Central memory CD8-positive, alpha-beta T cell (primary cell): ENCODE measurements around the gene NMNAT2.
"Not testable (repeated sequence)": the region's sequence is repeated elsewhere in the genome, so short reads cannot be mapped to it uniquely, and the experiment has no call there.

Source experiments
- ATAC-seq: fragments of 150-1000 bp; cut with Tn5 transposase; replicated peaks from 2 replicates; pipeline ENCODE4 v1.10.0; 2022; ENCODE audit warnings: mild to moderate bottlenecking, moderate FRiP score, moderate number of reproducible peaks; ENCODE audit not compliant: poor library complexity, severe bottlenecking; ENCODE audit errors: extremely low read depth
- DNase-seq, 2 donors: peaks; one replicate each; pipeline ENCODE4 v3.0.0; 2021; ENCODE audit warnings: low spot score in 2 of 2
- H3K27ac Mint-ChIP-seq: one replicate; pipeline ENCODE4 v1.8.0; 2022; ENCODE audit warnings: low read depth, mild to moderate bottlenecking, moderate library complexity, mixed read lengths
- H3K27me3 Mint-ChIP-seq: one replicate; pipeline ENCODE4 v1.8.0; 2022; ENCODE audit warnings: mixed read lengths
- H3K36me3 Mint-ChIP-seq: one replicate; pipeline ENCODE4 v1.8.0; 2022; ENCODE audit warnings: mild to moderate bottlenecking, moderate library complexity, mixed read lengths; ENCODE audit not compliant: insufficient read depth
- H3K4me1 Mint-ChIP-seq: one replicate; pipeline ENCODE4 v1.8.0; 2022; ENCODE audit warnings: mixed read lengths
- H3K4me3 Mint-ChIP-seq: one replicate; pipeline ENCODE4 v1.8.0; 2022; ENCODE audit warnings: mild to moderate bottlenecking, moderate library complexity, mixed read lengths
- H3K9me3 Mint-ChIP-seq: one replicate; pipeline ENCODE4 v1.8.0; 2022; ENCODE audit warnings: mixed read lengths

NMNAT2 gene

DNA sequence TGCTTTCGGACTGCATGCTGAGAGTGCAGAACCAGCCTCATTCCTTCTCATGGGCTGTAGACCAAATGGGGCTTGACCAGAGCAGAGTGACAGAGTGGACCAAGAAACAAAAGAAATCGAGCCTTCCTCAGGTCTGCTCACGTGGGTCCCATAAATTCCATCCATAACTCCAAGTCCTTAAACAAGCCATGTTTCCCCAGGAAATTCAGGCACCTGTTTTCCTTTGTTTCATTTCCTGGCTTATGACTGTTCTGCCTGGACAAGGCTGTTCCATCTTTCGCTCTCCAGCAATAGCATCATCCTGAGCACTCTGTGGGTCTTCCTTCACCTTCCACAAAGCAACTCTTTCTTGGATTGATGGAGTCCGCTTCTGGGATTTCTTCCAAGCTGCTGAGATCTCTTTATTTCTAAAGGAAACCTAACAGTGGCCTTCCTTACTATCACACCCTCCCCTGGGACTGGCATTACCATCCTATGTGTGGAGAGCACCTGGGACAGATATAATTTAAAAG is 168.2 kb downstream of the NMNAT2 start:
- Mint-ChIP-seq H3K4me3 (no peak overlapping the region), H3K4me1 (no peaks in the 10 kb centered on the region), H3K27me3 (peaks cover 50% of the 10 kb centered on the region), H3K27ac (no peak overlapping the region), H3K36me3 (no peaks in the 10 kb centered on the region), H3K9me3 (no peaks in the 10 kb centered on the region)
- ATAC-seq = no peak
- no peak for DNase-seq

DNA sequence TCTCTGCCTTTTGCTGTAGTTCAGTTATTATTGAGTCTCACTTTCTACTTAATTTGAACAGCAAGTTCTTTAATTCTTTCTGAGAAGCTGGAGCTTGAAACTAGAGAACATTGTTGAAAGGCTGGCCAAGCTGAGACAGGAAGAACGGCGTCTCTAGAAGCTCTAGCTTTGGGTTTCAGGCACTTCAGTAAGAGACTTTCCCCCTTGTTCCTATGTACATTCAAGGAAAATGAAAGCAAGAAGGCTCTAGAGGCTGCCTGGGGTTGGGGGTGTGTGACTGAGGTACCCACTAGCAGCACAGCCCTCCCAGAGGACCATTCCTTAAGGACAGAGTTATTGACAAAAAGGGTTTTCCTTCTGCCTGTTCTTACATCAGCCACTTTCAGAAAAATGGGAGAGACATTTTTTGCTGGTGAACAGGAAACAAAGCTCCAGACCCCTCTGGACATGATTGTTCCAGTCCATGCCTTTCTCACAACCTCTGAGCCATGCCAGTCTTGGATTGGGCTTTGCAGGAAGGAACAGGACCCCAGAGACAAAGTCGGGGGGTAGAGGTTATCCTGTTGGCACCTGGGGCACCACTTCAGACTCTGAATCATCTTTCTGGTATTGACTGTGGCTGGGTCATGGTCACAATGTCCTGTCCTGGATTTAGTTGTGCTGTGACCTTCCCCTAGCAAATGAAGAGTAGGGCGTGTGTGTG is 169.0 kb downstream of the NMNAT2 start:
- DNase-seq (no peak), ATAC-seq (no peak)
- Mint-ChIP-seq H3K36me3 (no peaks in the 10 kb centered on the region), H3K4me1 (no peaks in the 10 kb centered on the region), H3K27me3 (peaks cover 50% of the 10 kb centered on the region), H3K4me3 (no peak overlapping the region), H3K27ac (no peak overlapping the region), H3K9me3 (no peaks in the 10 kb centered on the region)

DNA sequence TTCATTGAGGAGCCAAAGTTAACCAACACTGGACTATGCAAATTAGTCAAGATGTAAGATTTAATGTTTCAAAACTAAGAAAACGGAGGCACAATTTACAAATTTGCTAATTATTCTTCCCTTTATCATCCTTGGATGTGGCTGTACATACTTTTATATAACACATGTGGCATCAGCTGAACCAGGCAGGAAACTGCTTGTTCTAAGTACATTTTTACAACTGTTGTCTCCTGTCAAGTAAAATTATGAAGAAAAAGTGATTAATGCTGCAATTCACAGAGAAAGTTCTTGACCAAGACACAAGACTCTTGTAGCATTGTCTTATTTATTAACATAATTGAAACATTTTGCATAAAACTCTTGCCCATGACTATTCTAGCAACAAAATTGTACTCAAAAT is 170.2 kb downstream of the NMNAT2 start:
- Mint-ChIP-seq H3K4me3 (no peak overlapping the region), H3K9me3 (no peaks in the 10 kb centered on the region), H3K4me1 (no peaks in the 10 kb centered on the region), H3K36me3 (no peaks in the 10 kb centered on the region), H3K27me3 (peaks cover 60% of the 10 kb centered on the region), H3K27ac (no peak overlapping the region)
- ATAC-seq = no peak
- no peak for DNase-seq

DNA sequence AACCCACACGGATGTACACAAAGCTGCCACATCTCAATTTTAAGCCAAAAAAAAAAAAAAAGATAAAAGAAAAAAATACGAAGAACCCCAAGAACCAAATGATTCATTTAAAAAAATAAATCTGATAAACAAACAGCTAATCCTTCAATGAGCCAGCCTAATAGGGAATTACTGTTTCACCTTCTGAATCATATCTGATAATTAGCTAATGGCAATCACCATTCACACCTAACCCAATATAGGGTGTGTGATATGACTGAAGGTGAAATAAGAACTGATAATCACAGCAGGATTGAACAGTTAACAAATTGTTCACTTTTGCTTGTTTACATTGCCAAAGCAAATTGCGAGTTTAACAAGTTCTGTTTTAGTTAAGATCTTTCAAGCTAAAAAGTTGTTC is 170.7 kb downstream of the NMNAT2 start:
- Mint-ChIP-seq H3K27me3 (peaks cover 65% of the 10 kb centered on the region), H3K9me3 (no peaks in the 10 kb centered on the region), H3K27ac (no peak overlapping the region), H3K4me1 (no peaks in the 10 kb centered on the region), H3K36me3 (no peaks in the 10 kb centered on the region), H3K4me3 (no peak overlapping the region)
- DNase-seq = no peak
- no peak for ATAC-seq

DNA sequence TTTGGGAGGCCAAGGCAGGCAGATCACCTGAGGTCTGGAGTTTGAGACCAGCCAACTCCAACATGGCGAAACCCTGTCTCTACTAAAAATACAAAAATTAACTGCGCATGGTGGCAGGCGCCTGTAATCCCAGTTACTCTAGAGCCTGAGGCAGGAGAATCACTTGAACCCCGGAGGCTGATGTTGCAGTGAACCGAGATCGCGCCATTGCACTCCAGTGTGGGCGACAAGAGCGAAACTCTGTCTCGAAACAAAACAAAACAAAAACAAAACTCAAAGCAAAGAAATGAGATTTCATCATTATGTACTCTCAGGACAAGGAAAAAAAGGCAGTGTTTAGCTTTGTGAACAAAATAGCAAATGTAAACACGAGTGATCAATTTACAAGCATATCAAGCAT is 171.1 kb downstream of the NMNAT2 start:
- no peak for ATAC-seq
- H3K4me3 Mint-ChIP-seq = no peak overlapping the region
- no peak overlapping the region for H3K27ac Mint-ChIP-seq
- H3K27me3 Mint-ChIP-seq = peaks cover 68% of the 10 kb centered on the region
- no peak for DNase-seq
- H3K4me1 Mint-ChIP-seq = no peaks in the 10 kb centered on the region
- no peaks in the 10 kb centered on the region for H3K9me3 Mint-ChIP-seq
- H3K36me3 Mint-ChIP-seq = no peaks in the 10 kb centered on the region

DNA sequence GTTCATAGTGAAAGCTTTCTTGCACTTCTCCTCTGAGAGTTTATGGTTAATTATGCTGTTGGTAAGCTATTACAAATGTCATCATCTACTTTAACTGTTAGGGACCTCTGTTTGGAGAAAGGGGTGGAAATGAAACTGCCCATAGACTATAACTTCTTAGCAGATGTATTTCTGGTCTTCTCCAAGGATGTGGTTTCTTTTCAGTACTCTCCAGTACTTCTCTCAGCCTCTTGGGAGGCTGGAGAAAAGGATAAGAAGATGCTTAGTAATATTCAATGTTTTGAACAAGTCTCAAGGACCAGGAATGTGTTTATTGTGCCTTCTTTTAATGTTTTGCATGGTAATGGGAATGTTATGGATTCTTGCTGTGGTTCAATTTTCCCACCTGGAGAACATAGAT is 171.7 kb downstream of the NMNAT2 start:
- Mint-ChIP-seq H3K4me3 (no peak overlapping the region), H3K36me3 (no peaks in the 10 kb centered on the region), H3K4me1 (no peaks in the 10 kb centered on the region), H3K27me3 (peaks cover 68% of the 10 kb centered on the region), H3K9me3 (no peaks in the 10 kb centered on the region), H3K27ac (no peak overlapping the region)
- ATAC-seq = no peak
- DNase-seq = no peak

DNA sequence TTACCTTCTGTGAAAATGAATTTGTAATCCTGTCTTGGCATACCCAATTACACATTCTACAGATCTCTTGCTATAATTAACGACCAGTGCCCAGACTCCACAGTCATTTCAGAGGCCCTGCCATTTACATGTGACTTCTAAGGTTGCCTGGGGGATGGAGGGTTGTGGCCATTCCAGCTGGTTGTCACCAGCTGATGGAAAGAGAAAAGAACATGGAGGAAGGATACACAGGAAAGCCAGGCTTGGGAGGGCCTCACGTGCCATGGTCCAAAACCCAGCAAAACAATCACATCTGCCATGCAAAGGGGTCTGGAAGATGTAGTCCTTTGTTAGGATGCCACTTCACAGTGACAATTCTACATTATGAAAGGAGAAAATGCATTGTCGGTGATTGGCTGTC is 172.8 kb downstream of the NMNAT2 start:
- no peak for ATAC-seq
- Mint-ChIP-seq H3K27me3 (peaks cover 68% of the 10 kb centered on the region), H3K9me3 (no peaks in the 10 kb centered on the region), H3K36me3 (peaks cover 2% of the 10 kb centered on the region), H3K4me1 (no peaks in the 10 kb centered on the region), H3K4me3 (no peak overlapping the region), H3K27ac (no peak overlapping the region)
- DNase-seq = no peak

DNA sequence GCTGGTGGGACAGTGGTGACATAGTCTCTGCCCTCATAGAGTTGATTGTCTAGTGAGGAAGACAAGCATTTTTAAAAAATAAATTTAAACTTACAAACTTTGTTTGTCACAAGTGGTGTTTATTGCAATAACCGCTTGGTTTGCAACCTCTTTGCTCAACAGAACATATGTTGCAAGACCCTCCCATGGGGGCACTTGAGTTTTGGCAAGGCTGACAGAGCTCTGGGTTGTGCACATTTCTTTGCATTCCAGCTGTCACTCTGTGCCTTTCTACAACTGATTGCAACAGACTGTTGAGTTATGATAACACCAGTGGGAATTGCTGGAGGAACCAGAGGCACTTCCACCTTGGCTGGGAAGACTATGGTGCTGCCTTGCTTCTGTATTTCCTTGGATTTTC is 173.7 kb downstream of the NMNAT2 start:
- H3K4me3 Mint-ChIP-seq = no peak overlapping the region
- no peak overlapping the region for H3K27ac Mint-ChIP-seq
- no peak for DNase-seq
- no peaks in the 10 kb centered on the region for H3K9me3 Mint-ChIP-seq
- H3K4me1 Mint-ChIP-seq = no peaks in the 10 kb centered on the region
- ATAC-seq = no peak
- H3K27me3 Mint-ChIP-seq = peaks cover 68% of the 10 kb centered on the region
- peaks cover 2% of the 10 kb centered on the region for H3K36me3 Mint-ChIP-seq

DNA sequence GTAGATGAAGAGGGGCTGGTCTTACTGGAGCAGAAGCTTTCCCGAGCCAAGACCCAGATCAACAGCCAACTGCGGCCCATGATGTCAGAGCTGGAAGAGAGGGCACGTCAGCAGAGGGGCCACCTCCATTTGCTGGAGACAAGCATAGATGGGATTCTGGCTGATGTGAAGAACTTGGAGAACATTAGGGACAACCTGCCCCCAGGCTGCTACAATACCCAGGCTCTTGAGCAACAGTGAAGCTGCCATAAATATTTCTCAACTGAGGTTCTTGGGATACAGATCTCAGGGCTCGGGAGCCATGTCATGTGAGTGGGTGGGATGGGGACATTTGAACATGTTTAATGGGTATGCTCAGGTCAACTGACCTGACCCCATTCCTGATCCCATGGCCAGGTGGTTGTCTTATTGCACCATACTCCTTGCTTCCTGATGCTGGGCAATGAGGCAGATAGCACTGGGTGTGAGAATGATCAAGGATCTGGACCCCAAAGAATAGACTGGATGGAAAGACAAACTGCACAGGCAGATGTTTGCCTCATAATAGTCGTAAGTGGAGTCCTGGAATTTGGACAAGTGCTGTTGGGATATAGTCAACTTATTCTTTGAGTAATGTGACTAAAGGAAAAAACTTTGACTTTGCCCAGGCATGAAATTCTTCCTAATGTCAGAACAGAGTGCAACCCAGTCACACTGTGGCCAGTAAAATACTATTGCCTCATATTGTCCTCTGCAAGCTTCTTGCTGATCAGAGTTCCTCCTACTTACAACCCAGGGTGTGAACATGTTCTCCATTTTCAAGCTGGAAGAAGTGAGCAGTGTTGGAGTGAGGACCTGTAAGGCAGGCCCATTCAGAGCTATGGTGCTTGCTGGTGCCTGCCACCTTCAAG is 174.8 kb downstream of the NMNAT2 start:
- no peak for ATAC-seq
- no peaks in the 10 kb centered on the region for H3K4me1 Mint-ChIP-seq
- no peaks in the 10 kb centered on the region for H3K9me3 Mint-ChIP-seq
- peaks cover 67% of the 10 kb centered on the region for H3K27me3 Mint-ChIP-seq
- H3K4me3 Mint-ChIP-seq = no peak overlapping the region
- DNase-seq = no peak
- no peak overlapping the region for H3K27ac Mint-ChIP-seq
- H3K36me3 Mint-ChIP-seq = peaks cover 2% of the 10 kb centered on the region

DNA sequence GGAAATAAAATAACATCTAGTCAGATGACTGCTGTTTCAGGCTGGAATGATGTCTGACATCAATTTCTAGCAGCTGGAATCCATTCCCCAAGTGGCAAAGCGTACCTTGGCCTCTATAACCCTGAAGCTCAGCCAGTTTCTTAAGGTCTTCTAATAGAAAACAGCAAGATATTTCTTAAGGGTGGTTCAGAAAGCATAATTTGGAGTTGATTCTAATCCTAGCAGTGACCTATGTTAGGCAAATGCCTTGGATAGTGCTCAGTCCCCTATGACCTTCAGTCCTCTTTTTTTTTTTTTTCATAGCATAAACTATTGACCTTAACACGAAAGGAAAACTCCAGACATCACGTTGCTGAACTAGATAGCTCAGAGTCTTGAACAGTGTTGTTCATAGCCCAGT is 175.6 kb downstream of the NMNAT2 start:
- no peak for DNase-seq
- Mint-ChIP-seq H3K36me3 (peaks cover 2% of the 10 kb centered on the region), H3K27ac (no peak overlapping the region), H3K27me3 (peaks cover 67% of the 10 kb centered on the region), H3K4me3 (no peak overlapping the region), H3K4me1 (no peaks in the 10 kb centered on the region), H3K9me3 (no peaks in the 10 kb centered on the region)
- ATAC-seq = no peak

DNA sequence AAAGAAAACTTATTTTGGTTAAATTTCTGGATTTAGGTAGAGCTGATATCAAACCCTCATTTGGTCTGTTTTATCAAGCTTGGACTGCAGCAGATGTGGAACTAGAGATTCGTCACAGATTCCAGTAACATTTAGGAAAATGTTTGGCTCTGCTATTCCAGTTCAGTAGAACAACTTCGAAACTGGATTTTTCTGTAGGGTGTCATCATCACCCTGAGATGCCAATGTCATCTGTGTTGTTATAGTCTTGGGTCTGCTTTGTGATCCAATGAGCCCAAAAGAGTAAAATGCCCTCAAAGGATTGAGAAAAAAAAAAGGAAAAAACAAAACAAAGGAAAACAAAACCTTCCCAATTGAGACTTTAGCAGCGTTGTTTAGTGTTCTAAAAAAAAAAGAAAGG is 176.7 kb downstream of the NMNAT2 start:
- ATAC-seq = no peak
- Mint-ChIP-seq H3K27me3 (peaks cover 65% of the 10 kb centered on the region), H3K4me3 (no peak overlapping the region), H3K4me1 (no peaks in the 10 kb centered on the region), H3K9me3 (no peaks in the 10 kb centered on the region), H3K36me3 (peaks cover 2% of the 10 kb centered on the region), H3K27ac (no peak overlapping the region)
- DNase-seq = no peak

DNA sequence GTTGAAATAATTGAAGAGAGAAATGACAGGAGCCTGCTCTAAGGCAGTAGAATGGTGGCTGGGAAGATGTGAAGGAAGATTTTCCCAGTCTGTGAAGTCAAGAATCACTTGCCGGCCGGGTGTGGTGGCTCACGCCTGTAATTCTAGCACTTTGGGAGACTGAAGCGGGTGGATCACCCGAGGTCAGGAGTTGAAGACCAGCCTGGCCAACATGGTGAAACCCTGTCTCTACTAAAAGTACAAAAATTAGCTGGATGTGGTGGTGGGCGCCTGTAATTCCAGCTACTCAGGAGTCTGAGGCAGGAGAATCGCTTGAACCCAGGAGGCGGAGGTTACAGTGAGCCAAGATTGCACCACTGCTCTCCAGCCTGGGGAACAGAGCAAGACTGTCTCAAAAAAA is 177.3 kb downstream of the NMNAT2 start:
- not testable (repeated sequence) for H3K4me1 Mint-ChIP-seq, H3K9me3 Mint-ChIP-seq, H3K36me3 Mint-ChIP-seq, H3K27ac Mint-ChIP-seq, DNase-seq, ATAC-seq, H3K4me3 Mint-ChIP-seq
- peaks cover 61% of the 10 kb centered on the region for H3K27me3 Mint-ChIP-seq

DNA sequence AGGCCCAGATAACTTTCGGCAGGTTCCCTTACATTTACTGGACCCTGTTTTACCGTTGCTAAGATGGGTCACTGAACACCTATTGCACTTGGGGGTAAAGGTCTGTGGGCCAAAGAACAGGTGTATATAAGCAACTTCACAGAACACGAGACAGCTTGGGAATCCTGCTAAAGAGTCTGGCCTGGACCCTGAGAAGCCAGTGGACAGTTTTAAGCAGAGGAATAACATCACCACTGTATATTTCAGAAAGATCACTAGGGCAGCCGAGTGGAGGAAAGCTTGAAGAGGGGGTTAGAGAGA is 177.7 kb downstream of the NMNAT2 start:
- peaks cover 2% of the 10 kb centered on the region for H3K36me3 Mint-ChIP-seq
- H3K4me3 Mint-ChIP-seq = no peak overlapping the region
- H3K9me3 Mint-ChIP-seq = no peaks in the 10 kb centered on the region
- DNase-seq (no peak), ATAC-seq (no peak)
- H3K4me1 Mint-ChIP-seq = no peaks in the 10 kb centered on the region
- H3K27ac Mint-ChIP-seq = no peak overlapping the region
- H3K27me3 Mint-ChIP-seq = peaks cover 61% of the 10 kb centered on the region
